Sigmoid colon (tissue), 4 donors: ENCODE measurements around the gene DYDC1.

ENCODE experiments used
- CTCF ChIP-seq, 4 experiments: fragments of 450-650 bp in 3 of 4; fragments of 200-600 bp in 1 of 4; IDR thresholded peaks; one replicate each; pipeline ENCODE4 v1.5.1; 2016 to 2019; ENCODE audit warnings: antibody characterized with exemption in 4 of 4, mild to moderate bottlenecking in 3 of 4, moderate library complexity in 2 of 4
- EP300 ChIP-seq, 4 donors: sonication (generic); formaldehyde crosslinking; IDR thresholded peaks; one replicate each; pipeline ENCODE4 v1.6.1; 2017; ENCODE audit warnings: antibody characterized with exemption in 4 of 4
- POLR2A ChIP-seq, 2 donors: fragments of 450-650 bp; IDR thresholded peaks; one replicate each; pipeline ENCODE4 v1.6.1; 2016; ENCODE audit warnings: antibody characterized with exemption in 2 of 2, mild to moderate bottlenecking in 2 of 2, moderate library complexity in 2 of 2
- POLR2AphosphoS5 ChIP-seq, 4 donors: sonication (generic); formaldehyde crosslinking; IDR thresholded peaks; one replicate each; pipeline ENCODE4 v1.6.1; 2017; ENCODE audit warnings: antibody characterized with exemption in 4 of 4

GRCh38 chr10:80372675-80373074, 16.1 kb upstream of the DYDC1 start:
- TF ChIP-seq CTCF (IDR thresholded peaks at IDR 0.05) (no peak), POLR2AphosphoS5 (IDR thresholded peaks at IDR 0.05) (no peak), POLR2A (IDR thresholded peaks at IDR 0.05) (no peak), EP300 (IDR thresholded peaks at IDR 0.05) (no peak)
